DOHH2 (cell line): ENCODE measurements around the gene SYT1.

ENCODE experiments used
- H3F3A ChIP-seq: fragments of 200-600 bp; sonication (generic), shearing (Covaris generic); 2 replicates; pipeline ENCODE4 v1.6.0; 2016; ENCODE audit warnings: antibody characterized with exemption, mild to moderate bottlenecking; ENCODE audit not compliant: control insufficient read depth, insufficient read depth
- H3K27ac ChIP-seq: fragments of 200-600 bp; sonication (generic); 2 replicates; pipeline ENCODE4 v1.5.1; 2014; ENCODE audit warnings: low read depth, mild to moderate bottlenecking, low read length, moderate library complexity
- H3K27me3 ChIP-seq: fragments of 200-600 bp; sonication (generic); 2 replicates; pipeline ENCODE4 v1.6.1; 2014; ENCODE audit warnings: mild to moderate bottlenecking, low read length, mixed read lengths; ENCODE audit not compliant: control insufficient read depth
- H3K36me3 ChIP-seq: fragments of 200-600 bp; sonication (generic); 2 replicates; pipeline ENCODE4 v1.6.1; 2014; ENCODE audit warnings: mild to moderate bottlenecking, low read length, moderate library complexity, mixed read lengths; ENCODE audit not compliant: control insufficient read depth
- H3K4me1 ChIP-seq: fragments of 200-600 bp; sonication (generic); 2 replicates; pipeline ENCODE4 v1.6.1; 2014; ENCODE audit warnings: mild to moderate bottlenecking, low read length, mixed read lengths; ENCODE audit not compliant: control insufficient read depth
- H3K4me2 ChIP-seq: fragments of 200-600 bp; sonication (generic); 2 replicates; pipeline ENCODE4 v1.6.0; 2014; ENCODE audit warnings: mild to moderate bottlenecking, low read length, moderate library complexity
- H3K4me3 ChIP-seq: fragments of 200-600 bp; sonication (generic); 2 replicates; pipeline ENCODE4 v1.5.1; 2014; ENCODE audit warnings: mild to moderate bottlenecking, low read length, mixed read lengths
- H3K79me2 ChIP-seq: fragments of 200-600 bp; sonication (generic); 2 replicates; pipeline ENCODE4 v1.6.1; 2014; ENCODE audit warnings: mild to moderate bottlenecking, low read length, mixed read lengths; ENCODE audit not compliant: control insufficient read depth
- H3K9me2 ChIP-seq: fragments of 200-600 bp; sonication (generic); replicated peaks from 2 replicates; pipeline ENCODE4 v1.6.1; 2014; ENCODE audit warnings: mild to moderate bottlenecking, low read length, mixed read lengths; ENCODE audit not compliant: control insufficient read depth
- H3K9me3 ChIP-seq: fragments of 200-600 bp; sonication (generic); 2 replicates; pipeline ENCODE4 v1.6.1; 2014; ENCODE audit warnings: antibody characterized with exemption, low read length, mixed read lengths; ENCODE audit not compliant: control insufficient read depth, insufficient read depth
- H4K20me1 ChIP-seq: fragments of 200-600 bp; sonication (generic); 2 replicates; pipeline ENCODE4 v1.6.0; 2014; ENCODE audit warnings: low read depth, mild to moderate bottlenecking, antibody characterized with exemption, low read length, moderate library complexity; ENCODE audit not compliant: control insufficient read depth, insufficient read depth
- EZH2phosphoT487 ChIP-seq: fragments of 200-600 bp; sonication (generic); IDR thresholded peaks from 2 replicates; pipeline ENCODE4 v1.6.1; 2017; ENCODE audit warnings: borderline replicate concordance, mild to moderate bottlenecking, antibody characterized with exemption, low read length, moderate library complexity, mixed read lengths
- TF ChIP-seq, protein P1 (sequence below): fragments of 200-600 bp; sonication (generic); IDR thresholded peaks from one replicate; pipeline ENCODE4 v1.5.1; 2014; ENCODE audit warnings: antibody characterized with exemption, mild to moderate bottlenecking, low read depth, low read length; ENCODE audit not compliant: poor library complexity, severe bottlenecking

SYT1 gene

DNA sequence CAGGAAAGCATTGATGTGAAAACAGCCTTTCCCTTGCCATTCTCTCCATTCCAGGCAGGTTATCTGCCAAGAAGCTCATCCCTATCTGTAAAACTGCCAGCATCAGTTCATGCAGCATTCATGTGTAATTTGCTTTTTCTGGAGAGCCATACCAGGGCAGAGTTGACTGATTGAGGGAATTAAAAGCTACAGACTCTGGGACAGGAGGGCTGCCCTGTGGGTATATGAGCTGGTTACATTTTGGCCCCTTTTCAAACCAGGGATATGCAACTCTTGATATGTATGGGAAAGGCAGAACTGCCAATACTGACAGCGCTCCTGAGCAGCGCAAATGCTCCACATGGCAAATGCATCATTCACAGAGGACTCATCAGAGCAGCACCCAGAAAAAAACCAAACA is 53.7 kb downstream of the SYT1 start:
- Histone ChIP-seq H3K4me2 (no peak overlapping the region), H3K79me2 (no peaks in the 10 kb centered on the region), H3K4me1 (no peaks in the 10 kb centered on the region), H3K9me2 (no peaks in the 10 kb centered on the region), H3K27ac (no peak overlapping the region), H3K27me3 (no peaks in the 10 kb centered on the region), H3K9me3 (no peaks in the 10 kb centered on the region), H3K4me3 (no peak overlapping the region), H3F3A (no peaks in the 10 kb centered on the region), H4K20me1 (no peaks in the 10 kb centered on the region), H3K36me3 (no peaks in the 10 kb centered on the region)
- no peak for TF ChIP-seq EZH2phosphoT487
- TF ChIP-seq, protein P1, sequence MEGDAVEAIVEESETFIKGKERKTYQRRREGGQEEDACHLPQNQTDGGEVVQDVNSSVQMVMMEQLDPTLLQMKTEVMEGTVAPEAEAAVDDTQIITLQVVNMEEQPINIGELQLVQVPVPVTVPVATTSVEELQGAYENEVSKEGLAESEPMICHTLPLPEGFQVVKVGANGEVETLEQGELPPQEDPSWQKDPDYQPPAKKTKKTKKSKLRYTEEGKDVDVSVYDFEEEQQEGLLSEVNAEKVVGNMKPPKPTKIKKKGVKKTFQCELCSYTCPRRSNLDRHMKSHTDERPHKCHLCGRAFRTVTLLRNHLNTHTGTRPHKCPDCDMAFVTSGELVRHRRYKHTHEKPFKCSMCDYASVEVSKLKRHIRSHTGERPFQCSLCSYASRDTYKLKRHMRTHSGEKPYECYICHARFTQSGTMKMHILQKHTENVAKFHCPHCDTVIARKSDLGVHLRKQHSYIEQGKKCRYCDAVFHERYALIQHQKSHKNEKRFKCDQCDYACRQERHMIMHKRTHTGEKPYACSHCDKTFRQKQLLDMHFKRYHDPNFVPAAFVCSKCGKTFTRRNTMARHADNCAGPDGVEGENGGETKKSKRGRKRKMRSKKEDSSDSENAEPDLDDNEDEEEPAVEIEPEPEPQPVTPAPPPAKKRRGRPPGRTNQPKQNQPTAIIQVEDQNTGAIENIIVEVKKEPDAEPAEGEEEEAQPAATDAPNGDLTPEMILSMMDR = no peak

DNA sequence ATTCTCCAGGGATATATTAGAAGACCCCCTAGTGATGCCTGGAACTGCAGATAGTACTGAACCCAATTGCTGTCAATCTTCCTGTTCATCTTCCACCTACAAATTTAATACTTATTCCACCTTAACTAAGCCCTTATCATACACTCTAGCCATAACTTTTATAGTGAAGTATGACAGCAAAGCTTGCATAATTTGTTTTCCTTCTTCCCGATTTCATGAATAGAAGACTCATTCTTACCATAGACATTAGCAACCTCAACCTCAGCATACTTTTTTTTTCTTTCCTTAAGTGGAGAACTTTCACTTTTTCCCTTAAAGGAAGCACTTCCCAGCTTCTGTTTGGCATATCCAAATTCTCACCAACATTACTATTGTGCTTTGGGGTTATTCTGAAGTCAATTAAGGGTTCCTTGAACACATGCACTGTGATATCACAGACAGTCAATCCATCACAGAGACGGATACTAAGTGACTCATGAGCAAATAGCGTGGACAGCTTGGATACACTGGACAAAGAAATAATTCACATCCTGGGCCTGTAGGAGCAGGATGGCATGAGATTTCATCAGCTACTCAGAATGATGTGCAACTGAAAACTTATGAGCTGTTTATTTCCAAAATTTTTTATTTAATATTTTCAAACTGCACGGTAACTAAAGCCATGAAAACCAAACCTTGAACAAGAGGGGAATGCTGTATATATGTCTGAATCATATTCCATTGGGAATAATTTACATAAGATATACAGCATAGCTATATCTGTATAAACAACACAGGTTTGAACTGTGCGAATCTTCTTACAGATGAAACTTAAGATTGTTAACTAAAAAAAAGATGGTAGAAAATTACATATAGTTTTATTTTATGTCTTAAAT is 63.9 kb downstream of the SYT1 start:
- Histone ChIP-seq H3K9me2 (no peaks in the 10 kb centered on the region), H3K27ac (no peak overlapping the region)

GRCh38 chr12:78929075-78929418 is 64.5 kb downstream of the SYT1 start:
- Histone ChIP-seq H3K27me3 (no peaks in the 10 kb centered on the region), H3K36me3 (no peaks in the 10 kb centered on the region), H3K79me2 (no peaks in the 10 kb centered on the region), H3F3A (no peaks in the 10 kb centered on the region), H3K9me2 (no peaks in the 10 kb centered on the region), H3K4me1 (no peaks in the 10 kb centered on the region), H3K4me3 (no peak overlapping the region), H4K20me1 (no peaks in the 10 kb centered on the region), H3K9me3 (no peaks in the 10 kb centered on the region), H3K27ac (no peak overlapping the region), H3K4me2 (no peak overlapping the region)
- no peak for TF ChIP-seq EZH2phosphoT487
- TF ChIP-seq, protein P1 = no peak

More for the DNA sequence above, 63.9 kb downstream of the SYT1 start:
- Histone ChIP-seq H4K20me1 (no peaks in the 10 kb centered on the region), H3F3A (no peaks in the 10 kb centered on the region), H3K27me3 (no peaks in the 10 kb centered on the region), H3K79me2 (no peaks in the 10 kb centered on the region), H3K9me3 (no peaks in the 10 kb centered on the region), H3K36me3 (no peaks in the 10 kb centered on the region), H3K4me3 (no peak overlapping the region), H3K4me1 (no peaks in the 10 kb centered on the region), H3K4me2 (no peak overlapping the region)
- no peak for TF ChIP-seq EZH2phosphoT487
- TF ChIP-seq, protein P1 = no peak
